Skeletal muscle cell (primary cell): ENCODE data around the gene BNC2.

Experiments used
- DNase-seq: peaks from one replicate; pipeline ENCODE4 v3.0.0-alpha.2; 2010; ENCODE audit warnings: low read depth
- H3K4me3 ChIP-seq: 2 replicates; pipeline ENCODE4 v1.5.1; 2011; ENCODE audit warnings: low read depth, mild to moderate bottlenecking, control low read depth, low read length, moderate library complexity

Gene BNC2

GRCh38 chr9:16387382-16387781 is 483.1 kb downstream of the BNC2 start:
- DNase-seq: no peak
- no peak overlapping the region for H3K4me3 ChIP-seq

- no peak for DNase-seq
- no peak overlapping the region for H3K4me3 ChIP-seq
Observed at GRCh38 chr9:16386827-16387077, 483.7 kb downstream of the BNC2 start.

- no peak overlapping the region for H3K4me3 ChIP-seq
- peak; percentile 78 for DNase-seq
Observed at GRCh38 chr9:16386007-16386826, 484.3 kb downstream of the BNC2 start.

- no peak overlapping the region for H3K4me3 ChIP-seq
- DNase-seq: peak; percentile 56
Observed at GRCh38 chr9:16385590-16385989, 484.9 kb downstream of the BNC2 start.

GRCh38 chr9:16384993-16385392 is 485.5 kb downstream of the BNC2 start:
- H3K4me3 ChIP-seq: no peak overlapping the region
- no peak for DNase-seq

- DNase-seq: no peak
- no peak overlapping the region for H3K4me3 ChIP-seq
Observed at GRCh38 chr9:16377311-16377710, 493.2 kb downstream of the BNC2 start.

GRCh38 chr9:16371306-16371705 is 499.2 kb downstream of the BNC2 start:
- no peak overlapping the region for H3K4me3 ChIP-seq
- no peak for DNase-seq

GRCh38 chr9:16370647-16371046 is 499.8 kb downstream of the BNC2 start:
- DNase-seq: no peak
- no peak overlapping the region for H3K4me3 ChIP-seq

- DNase-seq: no peak
- H3K4me3 ChIP-seq: no peak overlapping the region
Observed at GRCh38 chr9:16369427-16369826, 501.0 kb downstream of the BNC2 start.

GRCh38 chr9:16368237-16369087 is 502.0 kb downstream of the BNC2 start:
- DNase-seq: no peak
- H3K4me3 ChIP-seq: no peak overlapping the region

- DNase-seq: no peak
- H3K4me3 ChIP-seq: no peak overlapping the region
Observed at GRCh38 chr9:16367605-16368231, 502.8 kb downstream of the BNC2 start.

GRCh38 chr9:16364347-16364746 is 506.1 kb downstream of the BNC2 start:
- H3K4me3 ChIP-seq: no peak overlapping the region
- DNase-seq: no peak

- H3K4me3 ChIP-seq: no peak overlapping the region
- DNase-seq: no peak
Observed at GRCh38 chr9:16363916-16364315, 506.6 kb downstream of the BNC2 start.

- no peak overlapping the region for H3K4me3 ChIP-seq
- DNase-seq: no peak
Observed at GRCh38 chr9:16363073-16363781, 507.2 kb downstream of the BNC2 start.

GRCh38 chr9:16361939-16362338 is 508.5 kb downstream of the BNC2 start:
- no peak for DNase-seq
- H3K4me3 ChIP-seq: no peak overlapping the region

GRCh38 chr9:16361118-16361517 is 509.4 kb downstream of the BNC2 start:
- no peak overlapping the region for H3K4me3 ChIP-seq
- no peak for DNase-seq

GRCh38 chr9:16360247-16360646 is 510.2 kb downstream of the BNC2 start:
- no peak overlapping the region for H3K4me3 ChIP-seq
- DNase-seq: no peak
